HEK293 (cell line): ENCODE data around the gene RNF217.

Source experiments
- CTCF ChIA-PET: fragments of 350-600 bp; formaldehyde crosslinking; extraction: SDS; loops from one replicate; lab custom pipeline; 2021; ENCODE audit warnings: antibody characterized with exemption; lab: Yijun Ruan, JAX
- POLR2A ChIA-PET: fragments of 300-600 bp; formaldehyde crosslinking; extraction: SDS; loops from one replicate; lab custom pipeline; 2020; ENCODE audit warnings: antibody characterized with exemption, inconsistent platforms; lab: Yijun Ruan, JAX
- H3K27ac ChIP-seq: fragments of 200-500 bp; sonication (Bioruptor generic); 2 replicates; pipeline ENCODE4 v1.5.1; 2014; ENCODE audit warnings: low read depth, low read length, control low read depth, inconsistent platforms; ENCODE audit errors: extremely low read depth
- H3K36me3 ChIP-seq, 2 experiments: fragments of 200-500 bp in 1 of 2; sonication (Bioruptor generic) in 1 of 2; 1 replicate in 1 of 2; 2 replicates in 1 of 2; pipeline ENCODE4 v1.5.1; 2014 to 2017; ENCODE audit warnings: inconsistent platforms in 2 of 2, low read length in 2 of 2; ENCODE audit not compliant: control insufficient read depth in 2 of 2, insufficient read depth in 1 of 2
- H3K4me1 ChIP-seq: fragments of 200-500 bp; sonication (Bioruptor generic); 2 replicates; pipeline ENCODE4 v1.5.1; 2014; ENCODE audit warnings: mild to moderate bottlenecking, low read length, inconsistent platforms; ENCODE audit not compliant: control insufficient read depth, insufficient read depth
- H3K4me3 ChIP-seq: 2 replicates; pipeline ENCODE4 v1.5.1; 2011; ENCODE audit warnings: low read depth, mild to moderate bottlenecking, control low read depth, low read length, moderate library complexity
- H3K9me3 ChIP-seq: fragments of 200-500 bp; sonication (Bioruptor generic); 2 replicates; pipeline ENCODE4 v1.5.1; 2014; ENCODE audit warnings: low read depth, low read length, inconsistent platforms; ENCODE audit not compliant: control insufficient read depth, insufficient read depth
- ATF2 ChIP-seq: fragments of 450-650 bp; formaldehyde crosslinking; IDR thresholded peaks from 2 replicates; pipeline ENCODE4 v1.5.1; 2016; ENCODE audit warnings: missing biosample characterization, missing genetic modification characterization, low read depth
- HOXD13 ChIP-seq: sonication (generic); formaldehyde crosslinking; IDR thresholded peaks from 2 replicates; pipeline ENCODE4 v1.8.0; 2022; ENCODE audit warnings: missing genetic modification reagents, borderline replicate concordance
- KLF16 ChIP-seq: fragments of 450-650 bp; formaldehyde crosslinking; IDR thresholded peaks from 2 replicates; pipeline ENCODE4 v1.5.1; 2017; ENCODE audit warnings: missing biosample characterization, missing genetic modification characterization
- KLF8 ChIP-seq: fragments of 450-650 bp; formaldehyde crosslinking; IDR thresholded peaks from 2 replicates; pipeline ENCODE4 v1.5.1; 2016; ENCODE audit warnings: missing biosample characterization, missing genetic modification characterization
- ZBTB17 ChIP-seq: fragments of 450-650 bp; formaldehyde crosslinking; IDR thresholded peaks from 2 replicates; pipeline ENCODE4 v1.5.1; 2016; ENCODE audit warnings: missing biosample characterization, missing genetic modification characterization
- ZNF157 ChIP-seq: fragments of 450-650 bp; formaldehyde crosslinking; IDR thresholded peaks from 2 replicates; pipeline ENCODE4 v1.5.1; 2016; ENCODE audit warnings: missing biosample characterization, missing genetic modification characterization
- ZNF202 ChIP-seq: fragments of 450-650 bp; formaldehyde crosslinking; IDR thresholded peaks from 2 replicates; pipeline ENCODE4 v1.5.1; 2016; ENCODE audit warnings: missing biosample characterization, missing genetic modification characterization, borderline replicate concordance
- ZNF366 ChIP-seq: fragments of 450-650 bp; formaldehyde crosslinking; conservative IDR thresholded peaks from 2 replicates; pipeline ENCODE4 v1.5.1; 2016; ENCODE audit warnings: missing biosample characterization, missing genetic modification characterization
- ZNF37A ChIP-seq: fragments of 450-650 bp; IDR thresholded peaks from 2 replicates; pipeline ENCODE4 v1.5.1; 2018; ENCODE audit warnings: missing biosample characterization, missing genetic modification characterization
- ZNF391 ChIP-seq: fragments of 450-650 bp; formaldehyde crosslinking; IDR thresholded peaks from 2 replicates; pipeline ENCODE4 v1.5.1; 2016; ENCODE audit warnings: low read depth, missing biosample characterization, missing genetic modification characterization, borderline replicate concordance
- ZNF416 ChIP-seq: fragments of 450-650 bp; formaldehyde crosslinking; IDR thresholded peaks from 2 replicates; pipeline ENCODE4 v1.5.1; 2016; ENCODE audit warnings: missing biosample characterization, missing genetic modification characterization
- ZNF48 ChIP-seq: fragments of 450-650 bp; formaldehyde crosslinking; IDR thresholded peaks from 2 replicates; pipeline ENCODE4 v1.5.1; 2016; ENCODE audit warnings: missing biosample characterization, missing genetic modification characterization
- ZNF629 ChIP-seq: fragments of 450-650 bp; formaldehyde crosslinking; IDR thresholded peaks from 2 replicates; pipeline ENCODE4 v1.5.1; 2017; ENCODE audit warnings: missing biosample characterization, missing genetic modification characterization
- ZNF692 ChIP-seq: fragments of 450-650 bp; formaldehyde crosslinking; IDR thresholded peaks from 2 replicates; pipeline ENCODE4 v1.5.1; 2016; ENCODE audit warnings: missing biosample characterization, missing genetic modification characterization
- ZNF785 ChIP-seq: fragments of 450-650 bp; formaldehyde crosslinking; IDR thresholded peaks from 2 replicates; pipeline ENCODE4 v1.5.1; 2016; ENCODE audit warnings: missing biosample characterization, missing genetic modification characterization
- ZNF843 ChIP-seq: fragments of 450-650 bp; formaldehyde crosslinking; IDR thresholded peaks from 2 replicates; pipeline ENCODE4 v1.5.1; 2016; ENCODE audit warnings: missing biosample characterization, missing genetic modification characterization
- TF ChIP-seq, protein P1 (sequence below): IDR thresholded peaks from 2 replicates; pipeline ENCODE4 v1.6.1; 2011; ENCODE audit warnings: mild to moderate bottlenecking, low read depth, low read length, borderline replicate concordance
- TF ChIP-seq, protein P2 (sequence below): fragments of 450-650 bp; formaldehyde crosslinking; IDR thresholded peaks from 2 replicates; pipeline ENCODE4 v1.5.0; 2017; ENCODE audit warnings: missing biosample characterization, missing genetic modification characterization, borderline replicate concordance
- TF ChIP-seq, protein P3 (sequence below): fragments of 450-650 bp; formaldehyde crosslinking; conservative IDR thresholded peaks from 2 replicates; pipeline ENCODE4 v1.5.1; 2016; ENCODE audit warnings: low read depth, missing biosample characterization, missing genetic modification characterization
- TF ChIP-seq, protein P4 (sequence below): fragments of 450-650 bp; formaldehyde crosslinking; IDR thresholded peaks from 2 replicates; pipeline ENCODE4 v1.5.1; 2016; ENCODE audit warnings: missing biosample characterization, missing genetic modification characterization
- TF ChIP-seq, protein P5 (sequence below): fragments of 450-650 bp; formaldehyde crosslinking; IDR thresholded peaks from 2 replicates; pipeline ENCODE4 v1.5.1; 2017; ENCODE audit warnings: missing biosample characterization, missing genetic modification characterization

RNF217 gene

DNA sequence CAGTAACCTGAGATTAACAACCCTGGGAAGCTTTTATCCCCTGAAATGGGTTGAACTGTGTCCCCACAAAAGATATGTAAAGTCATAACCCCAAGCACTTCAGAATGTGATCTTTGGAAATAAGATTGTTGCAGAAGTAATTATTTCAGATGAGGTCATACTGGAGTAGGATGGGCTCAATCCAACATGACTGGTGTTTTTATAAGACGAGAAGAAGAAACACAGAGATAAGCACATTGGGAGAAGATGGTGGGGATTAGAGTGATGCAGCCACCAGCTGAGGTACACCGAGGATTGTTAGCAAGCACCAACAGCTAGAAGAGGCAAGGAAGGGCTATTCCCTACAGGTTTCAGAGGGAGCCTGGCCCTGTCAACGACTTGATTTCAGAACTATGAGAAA is 12.5 kb upstream of the RNF217 start:
- H3K4me3 ChIP-seq = no peak overlapping the region
- peaks cover 8% of the 10 kb centered on the region; the same call in 1 of the 2 replicates for H3K4me1 ChIP-seq
- ChIA-PET POLR2A (no interaction called here), CTCF (interaction anchor here (0.6 kb wide), 1 partner anchor 576 kb away, joined by 3 read pairs; no protein-coding TSS in a partner anchor)
- no peaks in the 10 kb centered on the region for H3K36me3 ChIP-seq
- no peaks in the 10 kb centered on the region for H3K9me3 ChIP-seq
- no peak overlapping the region for H3K27ac ChIP-seq
- TF ChIP-seq KLF16 (tag by site-specific recombination) = 0 out of 2 replicates have a peak, but pooled peaks have one; percentile 52
- TF ChIP-seq ZNF366 (tag by site-specific recombination) = no peak; the same call in 1 of the 2 replicates
- 0 out of 2 replicates have a peak, but pooled peaks have one; percentile 37 for TF ChIP-seq ZNF843 (tag by site-specific recombination)
- TF ChIP-seq, protein P1, sequence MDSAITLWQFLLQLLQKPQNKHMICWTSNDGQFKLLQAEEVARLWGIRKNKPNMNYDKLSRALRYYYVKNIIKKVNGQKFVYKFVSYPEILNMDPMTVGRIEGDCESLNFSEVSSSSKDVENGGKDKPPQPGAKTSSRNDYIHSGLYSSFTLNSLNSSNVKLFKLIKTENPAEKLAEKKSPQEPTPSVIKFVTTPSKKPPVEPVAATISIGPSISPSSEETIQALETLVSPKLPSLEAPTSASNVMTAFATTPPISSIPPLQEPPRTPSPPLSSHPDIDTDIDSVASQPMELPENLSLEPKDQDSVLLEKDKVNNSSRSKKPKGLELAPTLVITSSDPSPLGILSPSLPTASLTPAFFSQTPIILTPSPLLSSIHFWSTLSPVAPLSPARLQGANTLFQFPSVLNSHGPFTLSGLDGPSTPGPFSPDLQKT = no peak
- no peak for TF ChIP-seq ZNF157 (tag by site-specific recombination)
- TF ChIP-seq, protein P2, sequence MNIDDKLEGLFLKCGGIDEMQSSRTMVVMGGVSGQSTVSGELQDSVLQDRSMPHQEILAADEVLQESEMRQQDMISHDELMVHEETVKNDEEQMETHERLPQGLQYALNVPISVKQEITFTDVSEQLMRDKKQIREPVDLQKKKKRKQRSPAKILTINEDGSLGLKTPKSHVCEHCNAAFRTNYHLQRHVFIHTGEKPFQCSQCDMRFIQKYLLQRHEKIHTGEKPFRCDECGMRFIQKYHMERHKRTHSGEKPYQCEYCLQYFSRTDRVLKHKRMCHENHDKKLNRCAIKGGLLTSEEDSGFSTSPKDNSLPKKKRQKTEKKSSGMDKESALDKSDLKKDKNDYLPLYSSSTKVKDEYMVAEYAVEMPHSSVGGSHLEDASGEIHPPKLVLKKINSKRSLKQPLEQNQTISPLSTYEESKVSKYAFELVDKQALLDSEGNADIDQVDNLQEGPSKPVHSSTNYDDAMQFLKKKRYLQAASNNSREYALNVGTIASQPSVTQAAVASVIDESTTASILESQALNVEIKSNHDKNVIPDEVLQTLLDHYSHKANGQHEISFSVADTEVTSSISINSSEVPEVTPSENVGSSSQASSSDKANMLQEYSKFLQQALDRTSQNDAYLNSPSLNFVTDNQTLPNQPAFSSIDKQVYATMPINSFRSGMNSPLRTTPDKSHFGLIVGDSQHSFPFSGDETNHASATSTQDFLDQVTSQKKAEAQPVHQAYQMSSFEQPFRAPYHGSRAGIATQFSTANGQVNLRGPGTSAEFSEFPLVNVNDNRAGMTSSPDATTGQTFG (tag by site-specific recombination) = no peak
- no peak for TF ChIP-seq ZBTB17 (tag by site-specific recombination)
- TF ChIP-seq KLF8 = no peak
- TF ChIP-seq, protein P3, sequence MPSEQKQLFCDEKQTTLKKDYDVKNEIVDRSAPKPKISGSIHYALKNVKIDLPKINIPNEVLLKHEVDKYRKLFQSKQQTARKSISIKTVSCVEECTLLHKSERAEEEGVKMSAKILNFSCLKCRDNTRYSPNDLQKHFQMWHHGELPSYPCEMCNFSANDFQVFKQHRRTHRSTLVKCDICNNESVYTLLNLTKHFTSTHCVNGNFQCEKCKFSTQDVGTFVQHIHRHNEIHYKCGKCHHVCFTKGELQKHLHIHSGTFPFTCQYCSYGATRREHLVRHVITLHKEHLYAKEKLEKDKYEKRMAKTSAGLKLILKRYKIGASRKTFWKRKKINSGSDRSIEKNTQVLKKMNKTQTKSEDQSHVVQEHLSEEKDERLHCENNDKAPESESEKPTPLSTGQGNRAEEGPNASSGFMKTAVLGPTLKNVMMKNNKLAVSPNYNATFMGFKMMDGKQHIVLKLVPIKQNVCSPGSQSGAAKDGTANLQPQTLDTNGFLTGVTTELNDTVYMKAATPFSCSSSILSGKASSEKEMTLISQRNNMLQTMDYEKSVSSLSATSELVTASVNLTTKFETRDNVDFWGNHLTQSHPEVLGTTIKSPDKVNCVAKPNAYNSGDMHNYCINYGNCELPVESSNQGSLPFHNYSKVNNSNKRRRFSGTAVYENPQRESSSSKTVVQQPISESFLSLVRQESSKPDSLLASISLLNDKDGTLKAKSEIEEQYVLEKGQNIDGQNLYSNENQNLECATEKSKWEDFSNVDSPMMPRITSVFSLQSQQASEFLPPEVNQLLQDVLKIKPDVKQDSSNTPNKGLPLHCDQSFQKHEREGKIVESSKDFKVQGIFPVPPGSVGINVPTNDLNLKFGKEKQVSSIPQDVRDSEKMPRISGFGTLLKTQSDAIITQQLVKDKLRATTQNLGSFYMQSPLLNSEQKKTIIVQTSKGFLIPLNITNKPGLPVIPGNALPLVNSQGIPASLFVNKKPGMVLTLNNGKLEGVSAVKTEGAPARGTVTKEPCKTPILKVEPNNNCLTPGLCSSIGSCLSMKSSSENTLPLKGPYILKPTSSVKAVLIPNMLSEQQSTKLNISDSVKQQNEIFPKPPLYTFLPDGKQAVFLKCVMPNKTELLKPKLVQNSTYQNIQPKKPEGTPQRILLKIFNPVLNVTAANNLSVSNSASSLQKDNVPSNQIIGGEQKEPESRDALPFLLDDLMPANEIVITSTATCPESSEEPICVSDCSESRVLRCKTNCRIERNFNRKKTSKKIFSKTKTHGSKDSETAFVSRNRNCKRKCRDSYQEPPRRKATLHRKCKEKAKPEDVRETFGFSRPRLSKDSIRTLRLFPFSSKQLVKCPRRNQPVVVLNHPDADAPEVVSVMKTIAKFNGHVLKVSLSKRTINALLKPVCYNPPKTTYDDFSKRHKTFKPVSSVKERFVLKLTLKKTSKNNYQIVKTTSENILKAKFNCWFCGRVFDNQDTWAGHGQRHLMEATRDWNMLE (tag by site-specific recombination) = 0 out of 2 replicates have a peak, but pooled peaks have one; percentile 25
- no peak for TF ChIP-seq ZNF416 (tag by site-specific recombination)
- TF ChIP-seq, protein P4, sequence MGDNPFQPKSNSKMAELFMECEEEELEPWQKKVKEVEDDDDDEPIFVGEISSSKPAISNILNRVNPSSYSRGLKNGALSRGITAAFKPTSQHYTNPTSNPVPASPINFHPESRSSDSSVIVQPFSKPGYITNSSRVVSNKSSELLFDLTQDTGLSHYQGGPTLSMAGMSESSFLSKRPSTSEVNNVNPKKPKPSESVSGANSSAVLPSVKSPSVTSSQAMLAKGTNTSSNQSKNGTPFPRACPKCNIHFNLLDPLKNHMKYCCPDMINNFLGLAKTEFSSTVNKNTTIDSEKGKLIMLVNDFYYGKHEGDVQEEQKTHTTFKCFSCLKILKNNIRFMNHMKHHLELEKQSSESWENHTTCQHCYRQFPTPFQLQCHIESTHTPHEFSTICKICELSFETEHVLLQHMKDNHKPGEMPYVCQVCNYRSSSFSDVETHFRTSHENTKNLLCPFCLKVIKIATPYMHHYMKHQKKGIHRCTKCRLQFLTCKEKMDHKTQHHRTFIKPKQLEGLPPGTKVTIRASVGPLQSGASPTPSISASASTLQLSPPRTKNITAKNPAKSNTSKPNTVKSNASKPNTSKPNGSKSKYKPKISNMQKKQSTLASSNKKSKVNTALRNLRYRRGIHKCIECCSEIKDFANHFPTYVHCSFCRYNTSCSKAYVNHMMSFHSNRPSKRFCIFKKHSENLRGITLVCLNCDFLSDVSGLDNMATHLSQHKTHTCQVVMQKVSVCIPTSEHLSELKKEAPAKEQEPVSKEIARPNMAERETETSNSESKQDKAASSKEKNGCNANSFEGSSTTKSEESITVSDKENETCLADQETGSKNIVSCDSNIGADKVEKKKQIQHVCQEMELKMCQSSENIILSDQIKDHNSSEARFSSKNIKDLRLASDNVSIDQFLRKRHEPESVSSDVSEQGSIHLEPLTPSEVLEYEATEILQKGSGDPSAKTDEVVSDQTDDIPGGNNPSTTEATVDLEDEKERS (tag by site-specific recombination) = no peak
- no peak for TF ChIP-seq ZNF391
- peak; percentile 80 for TF ChIP-seq ATF2 (tag by site-specific recombination)
- no peak for TF ChIP-seq ZNF785 (tag by site-specific recombination)
- TF ChIP-seq ZNF48 (tag by site-specific recombination) = no peak
- TF ChIP-seq ZNF202 (tag by site-specific recombination) = no peak
- TF ChIP-seq, protein P5, sequence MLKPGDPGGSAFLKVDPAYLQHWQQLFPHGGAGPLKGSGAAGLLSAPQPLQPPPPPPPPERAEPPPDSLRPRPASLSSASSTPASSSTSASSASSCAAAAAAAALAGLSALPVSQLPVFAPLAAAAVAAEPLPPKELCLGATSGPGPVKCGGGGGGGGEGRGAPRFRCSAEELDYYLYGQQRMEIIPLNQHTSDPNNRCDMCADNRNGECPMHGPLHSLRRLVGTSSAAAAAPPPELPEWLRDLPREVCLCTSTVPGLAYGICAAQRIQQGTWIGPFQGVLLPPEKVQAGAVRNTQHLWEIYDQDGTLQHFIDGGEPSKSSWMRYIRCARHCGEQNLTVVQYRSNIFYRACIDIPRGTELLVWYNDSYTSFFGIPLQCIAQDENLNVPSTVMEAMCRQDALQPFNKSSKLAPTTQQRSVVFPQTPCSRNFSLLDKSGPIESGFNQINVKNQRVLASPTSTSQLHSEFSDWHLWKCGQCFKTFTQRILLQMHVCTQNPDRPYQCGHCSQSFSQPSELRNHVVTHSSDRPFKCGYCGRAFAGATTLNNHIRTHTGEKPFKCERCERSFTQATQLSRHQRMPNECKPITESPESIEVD (tag by site-specific recombination) = no peak
- no peak for TF ChIP-seq ZNF37A (tag by site-specific recombination)
- peak; percentile 74 for TF ChIP-seq ZNF629 (tag by site-specific recombination)
- peak; percentile 51; the same call in 1 of the 2 replicates for TF ChIP-seq ZNF692 (tag by site-specific recombination)
- no peak for TF ChIP-seq HOXD13 (CRISPR knock-in tag)
